H9 (cell line): ENCODE measurements around the gene SARNP. TPM values are rescaled to one million over a fixed set of nuclear protein-coding genes. Genes with fewer than 3 reads are reported as not detected.

Experiments
- DNase-seq: peaks from one replicate; pipeline ENCODE4 v3.0.0-alpha.2; 2017
- H2AFZ ChIP-seq: one replicate; pipeline ENCODE4 v1.6.1; 2013; ENCODE audit warnings: mild to moderate bottlenecking, low read length, control low read depth, moderate library complexity
- H2AK5ac ChIP-seq: 2 replicates; pipeline ENCODE4 v1.6.1; 2013; ENCODE audit warnings: low read length, control low read depth, mixed read lengths; ENCODE audit not compliant: insufficient read length
- H2BK120ac ChIP-seq: one replicate; pipeline ENCODE4 v1.6.1; 2013; ENCODE audit warnings: low read depth, mild to moderate bottlenecking, low read length, control low read depth, inconsistent platforms; ENCODE audit not compliant: poor library complexity, severe bottlenecking
- H2BK12ac ChIP-seq: 2 replicates; pipeline ENCODE4 v1.6.1; 2013; ENCODE audit warnings: low read length, control low read depth, mixed read lengths, low read depth; ENCODE audit not compliant: insufficient read length
- H2BK15ac ChIP-seq: 2 replicates; pipeline ENCODE4 v1.6.1; 2013; ENCODE audit warnings: low read depth, low read length, control low read depth
- H2BK20ac ChIP-seq: one replicate; pipeline ENCODE4 v1.6.1; 2013; ENCODE audit warnings: low read depth, mild to moderate bottlenecking, low read length, control low read depth, inconsistent platforms; ENCODE audit not compliant: poor library complexity, severe bottlenecking
- H2BK5ac ChIP-seq: 2 replicates; pipeline ENCODE4 v1.6.1; 2013; ENCODE audit warnings: low read length, control low read depth, mixed read lengths; ENCODE audit not compliant: insufficient read length
- H3K14ac ChIP-seq: 2 replicates; pipeline ENCODE4 v1.6.1; 2013; ENCODE audit warnings: low read length, control low read depth; ENCODE audit not compliant: insufficient read depth
- H3K18ac ChIP-seq: 2 replicates; pipeline ENCODE4 v1.6.1; 2013; ENCODE audit warnings: low read depth, mild to moderate bottlenecking, mixed read lengths, low read length, control low read depth; ENCODE audit not compliant: insufficient read length
- H3K23ac ChIP-seq: 2 replicates; pipeline ENCODE4 v1.6.1; 2013; ENCODE audit warnings: low read length, control low read depth, mixed read lengths, low read depth; ENCODE audit not compliant: insufficient read length
- H3K23me2 ChIP-seq: 2 replicates; pipeline ENCODE4 v1.6.1; 2013; ENCODE audit warnings: low read depth, mild to moderate bottlenecking, mixed read lengths, low read length, control low read depth; ENCODE audit not compliant: insufficient read length, poor library complexity, severe bottlenecking
- H3K27ac ChIP-seq: 2 replicates; pipeline ENCODE4 v1.5.1; 2013; ENCODE audit warnings: low read length, control low read depth, mixed read lengths, low read depth; ENCODE audit not compliant: insufficient read length
- H3K27me3 ChIP-seq: 2 replicates; pipeline ENCODE4 v1.6.1; 2013; ENCODE audit warnings: low read length, control low read depth, inconsistent platforms; ENCODE audit not compliant: insufficient read depth
- H3K4ac ChIP-seq: 2 replicates; pipeline ENCODE4 v1.6.1; 2013; ENCODE audit warnings: low read depth, mild to moderate bottlenecking, control low read depth, inconsistent platforms, low read length, moderate library complexity
- H3K4me1 ChIP-seq: 2 replicates; pipeline ENCODE4 v1.6.1; 2013; ENCODE audit warnings: low read length, control low read depth, inconsistent platforms; ENCODE audit not compliant: insufficient read depth
- H3K4me2 ChIP-seq: 2 replicates; pipeline ENCODE4 v1.6.1; 2013; ENCODE audit warnings: low read length, control low read depth, mixed read lengths; ENCODE audit not compliant: insufficient read length, insufficient read depth
- H3K56ac ChIP-seq: 2 replicates; pipeline ENCODE4 v1.6.1; 2013; ENCODE audit warnings: low read depth, mild to moderate bottlenecking, mixed read lengths, low read length, control low read depth; ENCODE audit not compliant: insufficient read length
- H3K79me1 ChIP-seq: 2 replicates; pipeline ENCODE4 v1.6.1; 2013; ENCODE audit warnings: low read depth, mild to moderate bottlenecking, moderate library complexity, low read length, control low read depth, inconsistent platforms; ENCODE audit not compliant: insufficient read depth, poor library complexity, severe bottlenecking
- H3K79me2 ChIP-seq: 2 replicates; pipeline ENCODE4 v1.6.1; 2013; ENCODE audit warnings: low read length, control low read depth, inconsistent platforms; ENCODE audit not compliant: insufficient read depth
- H3K9ac ChIP-seq: 2 replicates; pipeline ENCODE4 v1.6.1; 2013; ENCODE audit warnings: low read length, control low read depth, mixed read lengths; ENCODE audit not compliant: insufficient read length; ENCODE audit errors: extremely low read depth
- H3K9me3 ChIP-seq: one replicate; pipeline ENCODE4 v1.6.1; 2013; ENCODE audit warnings: low read depth, low read length, inconsistent platforms; ENCODE audit not compliant: control insufficient read depth
- H3T11ph ChIP-seq: one replicate; pipeline ENCODE4 v1.6.1; 2013; ENCODE audit warnings: mild to moderate bottlenecking, low read length, control low read depth, inconsistent platforms
- H4K20me1 ChIP-seq: one replicate; pipeline ENCODE4 v1.6.1; 2013; ENCODE audit not compliant: control insufficient read depth, insufficient read length, insufficient read depth
- H4K5ac ChIP-seq: 2 replicates; pipeline ENCODE4 v1.6.1; 2013; ENCODE audit warnings: low read depth, mild to moderate bottlenecking, mixed read lengths, low read length, control low read depth; ENCODE audit not compliant: insufficient read length
- H4K8ac ChIP-seq: replicated peaks from 2 replicates; pipeline ENCODE4 v1.6.1; 2013; ENCODE audit warnings: low read length, control low read depth, mixed read lengths, low read depth; ENCODE audit not compliant: insufficient read length
- H4K91ac ChIP-seq: 2 replicates; pipeline ENCODE4 v1.6.1; 2013; ENCODE audit warnings: low read depth, mild to moderate bottlenecking, moderate library complexity, mixed read lengths, low read length, control low read depth; ENCODE audit not compliant: insufficient read length
- H3K27ac Mint-ChIP-seq, 3 experiments: 2 replicates in 2 of 3; 3 replicates in 1 of 3; pipeline ENCODE4 v1.8.0; 2020 to 2021; ENCODE audit warnings: mixed read lengths in 3 of 3, mild to moderate bottlenecking in 1 of 3, moderate library complexity in 1 of 3
- H3K27me3 Mint-ChIP-seq: 2 replicates; pipeline ENCODE4 v1.8.0; 2021; ENCODE audit warnings: low read depth, mild to moderate bottlenecking, moderate library complexity, mixed read lengths
- H3K36me3 Mint-ChIP-seq, 3 experiments: 2 replicates in 2 of 3; 3 replicates in 1 of 3; pipeline ENCODE4 v1.8.0; 2020 to 2021; ENCODE audit warnings: low read depth in 3 of 3, mixed read lengths in 3 of 3; ENCODE audit not compliant: insufficient read depth in 1 of 3
- H3K4me1 Mint-ChIP-seq, 2 experiments: 2 replicates each; pipeline ENCODE4 v1.8.0; 2020; ENCODE audit warnings: mixed read lengths in 2 of 2
- H3K4me3 Mint-ChIP-seq, 2 experiments: 2 replicates in 1 of 2; 3 replicates in 1 of 2; pipeline ENCODE4 v1.8.0; 2020 to 2021; ENCODE audit warnings: mild to moderate bottlenecking in 2 of 2, mixed read lengths in 2 of 2, moderate library complexity in 1 of 2
- H3K9me3 Mint-ChIP-seq, 2 experiments: 2 replicates in 1 of 2; 3 replicates in 1 of 2; pipeline ENCODE4 v1.8.0; 2020; ENCODE audit warnings: mild to moderate bottlenecking in 2 of 2, mixed read lengths in 2 of 2, moderate library complexity in 1 of 2
- CTCF ChIP-seq: fragments of 200-600 bp; sonication (generic); conservative IDR thresholded peaks from 3 replicates; pipeline ENCODE4 v1.8.0; 2021; ENCODE audit warnings: antibody characterized with exemption, mild to moderate bottlenecking
- WGBS: extraction: QIAGEN DNeasy Blood & Tissue Kit; methylation state at CpG from one replicate; pipeline ENCODE4 v1.1.7; 2013; ENCODE audit warnings: missing lambda C conversion rate, low lambda C conversion rate, mixed read lengths; ENCODE audit not compliant: insufficient read length; ENCODE audit errors: extremely low coverage; 5-methylcytosine and 5-hydroxymethylcytosine counted together
- total RNA-seq: library from RNA; stranded (reverse); gene quantifications from 2 replicates; pipeline ENCODE4 v1.2.1, GENCODE V29; 2021

The SARNP gene
- total RNA-seq, 1 experiment from 2014 or later = 127 TPM

- H3K23me2 ChIP-seq = peaks cover 9% of the 10 kb centered on the region
- H4K8ac ChIP-seq = no peak overlapping the region
- H3K23ac ChIP-seq = no peak overlapping the region
- H3K79me2 ChIP-seq = no peaks in the 10 kb centered on the region
- H4K5ac ChIP-seq = no peak overlapping the region
- H2BK12ac ChIP-seq = no peak overlapping the region
- Mint-ChIP-seq H3K36me3 (peaks cover 0 to under 1% (median 0%) of the 10 kb centered on the region in 3 experiments; a peak in 2 of 7 replicates), H3K27ac (no peak overlapping the region), H3K27me3 (peaks cover 33% of the 10 kb centered on the region), H3K9me3 (peaks cover 0 to 3% of the 10 kb centered on the region in 2 experiments; a peak in 3 of 5 replicates), H3K4me1 (peaks cover 38 to 40% of the 10 kb centered on the region in 2 experiments), H3K4me3 (0 out of 5 replicates have a peak overlapping the region, but pooled peaks of 1 of the 2 experiments have one; percentile 1)
- no peak for TF ChIP-seq CTCF
- H2BK20ac ChIP-seq = no peak overlapping the region
- no CpG with 5 or more reads among the region's 2 CpGs for WGBS
- no peak overlapping the region for H2BK5ac ChIP-seq
- no peak overlapping the region for H3K4ac ChIP-seq
- no peak for DNase-seq
- no peak overlapping the region for H2BK15ac ChIP-seq
- no peak overlapping the region for H3K18ac ChIP-seq
- no peak overlapping the region for H2AFZ ChIP-seq
- H3K4me1 ChIP-seq = peaks cover 14% of the 10 kb centered on the region; the same call in 1 of the 2 replicates
- no peak overlapping the region for H4K91ac ChIP-seq
- H3K27me3 ChIP-seq = no peaks in the 10 kb centered on the region; the same call in 1 of the 2 replicates
- H3K27ac ChIP-seq = no peak overlapping the region
- no peak overlapping the region for H3T11ph ChIP-seq
- H3K9ac ChIP-seq = no peak overlapping the region
- H3K56ac ChIP-seq = no peak overlapping the region
- no peak overlapping the region for H2BK120ac ChIP-seq
- no peaks in the 10 kb centered on the region for H3K79me1 ChIP-seq
- H4K20me1 ChIP-seq = no peaks in the 10 kb centered on the region
- H2AK5ac ChIP-seq = no peak overlapping the region
- no peak overlapping the region for H3K14ac ChIP-seq
- no peaks in the 10 kb centered on the region for H3K9me3 ChIP-seq
- no peak overlapping the region for H3K4me2 ChIP-seq
Observed at GRCh38 chr12:55713721-55714120, 103.8 kb downstream of the SARNP start.
